Neural progenitor cell (in vitro differentiated cells): ENCODE data around the gene OVOL1.

Source experiments
- EZH2 ChIP-seq: fragments of 200-600 bp; sonication (generic); IDR thresholded peaks from 2 replicates; pipeline ENCODE4 v1.6.1; 2017; ENCODE audit warnings: antibody characterized with exemption, mild to moderate bottlenecking, moderate library complexity
- EZH2phosphoT487 ChIP-seq: fragments of 200-600 bp; sonication (generic); IDR thresholded peaks from 2 replicates; pipeline ENCODE4 v1.6.1; 2017; ENCODE audit warnings: antibody characterized with exemption
- TF ChIP-seq, protein P1 (sequence below): fragments of 200-600 bp; sonication (generic); IDR thresholded peaks from 2 replicates; pipeline ENCODE4 v1.5.1; 2017; ENCODE audit warnings: antibody characterized with exemption, mild to moderate bottlenecking

DNA sequence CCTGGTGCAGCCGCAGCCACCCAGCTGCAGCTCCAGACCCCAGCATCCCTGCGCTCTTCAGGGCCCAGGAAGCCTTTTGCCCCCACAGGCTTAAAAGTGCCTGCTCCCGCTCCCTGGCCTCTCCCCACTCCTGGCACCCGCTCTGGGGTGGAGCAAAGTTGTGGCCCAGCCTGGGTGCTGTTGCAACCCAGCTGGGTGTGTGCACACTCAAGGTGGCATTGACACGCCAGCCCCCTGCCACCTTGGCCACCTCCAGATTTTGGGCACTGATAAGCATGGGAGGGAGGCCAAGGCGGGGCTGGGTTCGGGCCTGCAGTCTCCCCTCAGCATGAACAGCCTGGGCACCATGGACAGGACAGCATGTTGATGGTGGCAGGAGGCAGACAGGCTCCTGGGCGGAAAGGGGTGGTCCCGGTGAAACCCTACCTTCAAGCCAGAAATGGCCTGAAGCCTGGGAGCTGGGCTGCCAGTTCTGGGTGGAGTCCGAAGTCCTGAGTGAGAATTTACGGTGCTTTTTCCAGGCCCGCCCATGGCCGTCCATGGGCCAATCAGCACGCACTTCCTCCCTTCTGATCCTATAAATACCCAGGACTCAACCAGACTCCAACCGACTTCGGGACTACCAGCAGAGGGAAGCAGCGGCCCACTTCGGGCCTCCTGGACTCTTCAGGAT, 42.7 kb upstream of the OVOL1 start:
- TF ChIP-seq EZH2 (no peak), EZH2phosphoT487 (no peak)
- TF ChIP-seq, protein P1, sequence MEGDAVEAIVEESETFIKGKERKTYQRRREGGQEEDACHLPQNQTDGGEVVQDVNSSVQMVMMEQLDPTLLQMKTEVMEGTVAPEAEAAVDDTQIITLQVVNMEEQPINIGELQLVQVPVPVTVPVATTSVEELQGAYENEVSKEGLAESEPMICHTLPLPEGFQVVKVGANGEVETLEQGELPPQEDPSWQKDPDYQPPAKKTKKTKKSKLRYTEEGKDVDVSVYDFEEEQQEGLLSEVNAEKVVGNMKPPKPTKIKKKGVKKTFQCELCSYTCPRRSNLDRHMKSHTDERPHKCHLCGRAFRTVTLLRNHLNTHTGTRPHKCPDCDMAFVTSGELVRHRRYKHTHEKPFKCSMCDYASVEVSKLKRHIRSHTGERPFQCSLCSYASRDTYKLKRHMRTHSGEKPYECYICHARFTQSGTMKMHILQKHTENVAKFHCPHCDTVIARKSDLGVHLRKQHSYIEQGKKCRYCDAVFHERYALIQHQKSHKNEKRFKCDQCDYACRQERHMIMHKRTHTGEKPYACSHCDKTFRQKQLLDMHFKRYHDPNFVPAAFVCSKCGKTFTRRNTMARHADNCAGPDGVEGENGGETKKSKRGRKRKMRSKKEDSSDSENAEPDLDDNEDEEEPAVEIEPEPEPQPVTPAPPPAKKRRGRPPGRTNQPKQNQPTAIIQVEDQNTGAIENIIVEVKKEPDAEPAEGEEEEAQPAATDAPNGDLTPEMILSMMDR = peak; percentile 39
